ENCODE data around the gene HOXA11.

The HOXA11 gene

DNA sequence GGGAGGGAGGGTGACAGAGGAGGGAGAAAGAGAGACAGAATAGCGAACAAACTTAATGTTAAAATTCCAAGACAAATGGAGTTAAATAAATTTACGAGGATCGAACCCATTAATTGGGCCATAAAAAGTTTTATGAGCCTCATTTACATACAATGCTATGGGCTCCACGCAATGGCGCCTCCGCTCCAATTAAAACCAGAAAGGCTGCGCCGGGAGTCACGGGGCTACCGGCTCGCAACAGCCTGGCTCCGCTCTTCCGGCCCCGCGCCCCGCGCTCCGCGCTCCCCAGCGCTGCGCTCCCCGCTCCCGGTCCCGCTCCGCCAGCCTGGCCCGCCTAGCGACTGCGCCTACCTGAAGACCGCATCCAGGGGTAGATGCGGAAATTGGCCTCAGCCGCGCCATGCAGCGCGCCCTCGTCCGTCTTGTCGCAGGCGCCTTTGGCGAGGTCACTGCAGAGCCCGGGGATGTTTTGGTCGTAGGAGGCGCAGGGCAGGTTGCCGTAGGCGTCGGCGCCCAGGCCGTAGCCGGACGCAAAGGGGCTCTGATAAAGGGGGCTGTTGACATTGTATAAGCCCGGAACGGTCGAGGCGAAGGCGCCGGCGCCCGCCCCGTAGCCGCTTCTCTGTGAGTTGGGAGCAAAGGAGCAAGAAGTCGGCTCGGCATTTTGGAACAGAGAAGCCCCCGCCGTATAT is 29.1 kb downstream of the HOXA11 start:
- no peak for TF ChIP-seq OSR1 (CRISPR knock-in tag; IDR thresholded peaks at IDR 0.05)
- TF ChIP-seq, protein P1, sequence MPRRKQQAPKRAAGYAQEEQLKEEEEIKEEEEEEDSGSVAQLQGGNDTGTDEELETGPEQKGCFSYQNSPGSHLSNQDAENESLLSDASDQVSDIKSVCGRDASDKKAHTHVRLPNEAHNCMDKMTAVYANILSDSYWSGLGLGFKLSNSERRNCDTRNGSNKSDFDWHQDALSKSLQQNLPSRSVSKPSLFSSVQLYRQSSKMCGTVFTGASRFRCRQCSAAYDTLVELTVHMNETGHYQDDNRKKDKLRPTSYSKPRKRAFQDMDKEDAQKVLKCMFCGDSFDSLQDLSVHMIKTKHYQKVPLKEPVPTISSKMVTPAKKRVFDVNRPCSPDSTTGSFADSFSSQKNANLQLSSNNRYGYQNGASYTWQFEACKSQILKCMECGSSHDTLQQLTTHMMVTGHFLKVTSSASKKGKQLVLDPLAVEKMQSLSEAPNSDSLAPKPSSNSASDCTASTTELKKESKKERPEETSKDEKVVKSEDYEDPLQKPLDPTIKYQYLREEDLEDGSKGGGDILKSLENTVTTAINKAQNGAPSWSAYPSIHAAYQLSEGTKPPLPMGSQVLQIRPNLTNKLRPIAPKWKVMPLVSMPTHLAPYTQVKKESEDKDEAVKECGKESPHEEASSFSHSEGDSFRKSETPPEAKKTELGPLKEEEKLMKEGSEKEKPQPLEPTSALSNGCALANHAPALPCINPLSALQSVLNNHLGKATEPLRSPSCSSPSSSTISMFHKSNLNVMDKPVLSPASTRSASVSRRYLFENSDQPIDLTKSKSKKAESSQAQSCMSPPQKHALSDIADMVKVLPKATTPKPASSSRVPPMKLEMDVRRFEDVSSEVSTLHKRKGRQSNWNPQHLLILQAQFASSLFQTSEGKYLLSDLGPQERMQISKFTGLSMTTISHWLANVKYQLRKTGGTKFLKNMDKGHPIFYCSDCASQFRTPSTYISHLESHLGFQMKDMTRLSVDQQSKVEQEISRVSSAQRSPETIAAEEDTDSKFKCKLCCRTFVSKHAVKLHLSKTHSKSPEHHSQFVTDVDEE (CRISPR knock-in tag; IDR thresholded peaks at IDR 0.05), result no peak
- no peak for ATAC-seq

DNA sequence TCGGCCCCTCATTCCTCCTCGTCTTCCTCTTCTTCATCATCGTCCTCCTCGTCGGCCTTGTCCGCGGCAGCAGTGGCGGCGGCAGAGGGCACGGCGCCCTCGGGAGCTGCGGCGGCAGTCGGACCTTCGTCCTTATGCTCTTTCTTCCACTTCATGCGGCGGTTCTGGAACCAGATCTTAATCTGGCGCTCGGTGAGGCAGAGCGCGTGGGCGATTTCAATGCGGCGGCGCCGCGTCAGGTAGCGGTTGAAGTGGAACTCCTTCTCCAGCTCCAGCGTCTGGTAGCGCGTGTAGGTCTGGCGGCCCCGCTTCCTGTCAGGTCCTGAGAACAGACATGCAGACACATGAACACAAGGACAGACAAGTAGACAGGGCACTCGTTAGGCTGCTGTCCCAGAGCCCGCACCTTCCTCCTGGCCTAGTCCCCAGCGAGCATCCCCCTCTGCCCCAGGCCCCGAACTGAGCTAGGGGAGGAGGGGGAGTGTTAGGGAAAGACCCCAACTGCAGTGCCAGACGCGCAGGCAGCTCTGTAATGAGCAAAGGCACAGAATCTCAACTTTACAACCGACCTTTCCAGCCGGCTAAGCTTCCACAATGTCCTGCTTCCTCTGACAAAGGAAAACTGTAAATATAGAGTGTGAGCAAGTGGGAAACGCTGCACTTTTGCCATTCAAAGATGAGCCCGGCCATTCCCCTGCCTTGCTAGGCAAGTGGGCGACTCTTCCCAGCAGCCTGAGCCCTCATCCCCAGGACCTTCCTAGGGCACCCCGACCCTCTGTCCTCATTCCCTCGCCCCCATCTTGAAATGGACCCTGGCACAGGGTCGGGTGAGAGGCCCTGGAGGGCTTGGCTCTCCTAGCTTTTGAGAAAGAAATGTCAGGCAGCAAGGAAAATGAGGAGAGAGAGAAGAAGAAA is 29.9 kb downstream of the HOXA11 start:
- ATAC-seq, result no peak
- TF ChIP-seq, protein P2, sequence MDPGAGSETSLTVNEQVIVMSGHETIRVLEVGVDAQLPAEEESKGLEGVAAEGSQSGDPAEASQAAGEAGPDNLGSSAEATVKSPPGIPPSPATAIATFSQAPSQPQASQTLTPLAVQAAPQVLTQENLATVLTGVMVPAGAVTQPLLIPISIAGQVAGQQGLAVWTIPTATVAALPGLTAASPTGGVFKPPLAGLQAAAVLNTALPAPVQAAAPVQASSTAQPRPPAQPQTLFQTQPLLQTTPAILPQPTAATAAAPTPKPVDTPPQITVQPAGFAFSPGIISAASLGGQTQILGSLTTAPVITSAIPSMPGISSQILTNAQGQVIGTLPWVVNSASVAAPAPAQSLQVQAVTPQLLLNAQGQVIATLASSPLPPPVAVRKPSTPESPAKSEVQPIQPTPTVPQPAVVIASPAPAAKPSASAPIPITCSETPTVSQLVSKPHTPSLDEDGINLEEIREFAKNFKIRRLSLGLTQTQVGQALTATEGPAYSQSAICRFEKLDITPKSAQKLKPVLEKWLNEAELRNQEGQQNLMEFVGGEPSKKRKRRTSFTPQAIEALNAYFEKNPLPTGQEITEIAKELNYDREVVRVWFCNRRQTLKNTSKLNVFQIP (CRISPR knock-in tag; IDR thresholded peaks at IDR 0.05; ENCODE audit: borderline replicate concordance, low read depth), result no peak
- no peak for TF ChIP-seq ZNF8 (CRISPR knock-in tag; IDR thresholded peaks at IDR 0.05)
- TF ChIP-seq ZNF565 (CRISPR knock-in tag; conservative IDR thresholded peaks at IDR 0.05; ENCODE audit: low read depth), result no peak
- TF ChIP-seq GLIS3 (CRISPR knock-in tag; IDR thresholded peaks at IDR 0.05), result no peak
- TF ChIP-seq PPARA (CRISPR knock-in tag; IDR thresholded peaks at IDR 0.05; ENCODE audit: borderline replicate concordance), result no peak
- TF ChIP-seq ZFP3 (CRISPR knock-in tag; IDR thresholded peaks at IDR 0.05), result no peak

DNA sequence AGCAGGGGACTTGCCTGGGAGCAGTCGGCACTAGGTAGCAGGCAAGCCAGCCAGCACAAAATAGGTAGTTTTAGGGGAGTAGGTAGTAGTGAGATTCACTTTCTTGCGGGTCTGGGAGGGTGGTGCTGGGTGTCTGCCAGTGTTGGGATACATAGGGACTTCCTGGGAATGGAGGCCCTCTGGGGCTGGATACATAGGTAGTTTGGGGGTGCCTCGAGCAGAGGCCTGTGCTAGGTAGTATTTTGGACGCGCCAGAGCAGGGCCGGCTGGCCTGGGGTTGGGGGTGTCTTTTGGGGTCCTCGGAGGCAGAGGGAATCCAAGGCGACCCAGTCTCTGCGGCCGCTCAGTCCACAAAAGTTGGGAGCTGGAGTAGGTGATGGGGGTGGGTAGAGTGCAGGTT is 30.7 kb downstream of the HOXA11 start:
- no peak for TF ChIP-seq ZNF70 (CRISPR knock-in tag; IDR thresholded peaks at IDR 0.05)
- no peak for TF ChIP-seq ZFP3 (CRISPR knock-in tag; IDR thresholded peaks at IDR 0.05)
- no peak for TF ChIP-seq TOX (CRISPR knock-in tag; IDR thresholded peaks at IDR 0.05; ENCODE audit: borderline replicate concordance)
- no peak for TF ChIP-seq RARB (CRISPR knock-in tag; IDR thresholded peaks at IDR 0.05)
- no peak for TF ChIP-seq PPARA (CRISPR knock-in tag; IDR thresholded peaks at IDR 0.05; ENCODE audit: borderline replicate concordance)
- TF ChIP-seq, protein P3, sequence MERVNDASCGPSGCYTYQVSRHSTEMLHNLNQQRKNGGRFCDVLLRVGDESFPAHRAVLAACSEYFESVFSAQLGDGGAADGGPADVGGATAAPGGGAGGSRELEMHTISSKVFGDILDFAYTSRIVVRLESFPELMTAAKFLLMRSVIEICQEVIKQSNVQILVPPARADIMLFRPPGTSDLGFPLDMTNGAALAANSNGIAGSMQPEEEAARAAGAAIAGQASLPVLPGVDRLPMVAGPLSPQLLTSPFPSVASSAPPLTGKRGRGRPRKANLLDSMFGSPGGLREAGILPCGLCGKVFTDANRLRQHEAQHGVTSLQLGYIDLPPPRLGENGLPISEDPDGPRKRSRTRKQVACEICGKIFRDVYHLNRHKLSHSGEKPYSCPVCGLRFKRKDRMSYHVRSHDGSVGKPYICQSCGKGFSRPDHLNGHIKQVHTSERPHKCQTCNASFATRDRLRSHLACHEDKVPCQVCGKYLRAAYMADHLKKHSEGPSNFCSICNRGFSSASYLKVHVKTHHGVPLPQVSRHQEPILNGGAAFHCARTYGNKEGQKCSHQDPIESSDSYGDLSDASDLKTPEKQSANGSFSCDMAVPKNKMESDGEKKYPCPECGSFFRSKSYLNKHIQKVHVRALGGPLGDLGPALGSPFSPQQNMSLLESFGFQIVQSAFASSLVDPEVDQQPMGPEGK (CRISPR knock-in tag; IDR thresholded peaks at IDR 0.05; ENCODE audit: borderline replicate concordance), result no peak
- no peak for TF ChIP-seq SNAI2 (CRISPR knock-in tag; IDR thresholded peaks at IDR 0.05)
- TF ChIP-seq ZNF565 (CRISPR knock-in tag; conservative IDR thresholded peaks at IDR 0.05; ENCODE audit: low read depth), result no peak
- TF ChIP-seq ARNTL (CRISPR knock-in tag; IDR thresholded peaks at IDR 0.05; ENCODE audit: borderline replicate concordance, low read depth), result no peak
- TF ChIP-seq, protein P4, sequence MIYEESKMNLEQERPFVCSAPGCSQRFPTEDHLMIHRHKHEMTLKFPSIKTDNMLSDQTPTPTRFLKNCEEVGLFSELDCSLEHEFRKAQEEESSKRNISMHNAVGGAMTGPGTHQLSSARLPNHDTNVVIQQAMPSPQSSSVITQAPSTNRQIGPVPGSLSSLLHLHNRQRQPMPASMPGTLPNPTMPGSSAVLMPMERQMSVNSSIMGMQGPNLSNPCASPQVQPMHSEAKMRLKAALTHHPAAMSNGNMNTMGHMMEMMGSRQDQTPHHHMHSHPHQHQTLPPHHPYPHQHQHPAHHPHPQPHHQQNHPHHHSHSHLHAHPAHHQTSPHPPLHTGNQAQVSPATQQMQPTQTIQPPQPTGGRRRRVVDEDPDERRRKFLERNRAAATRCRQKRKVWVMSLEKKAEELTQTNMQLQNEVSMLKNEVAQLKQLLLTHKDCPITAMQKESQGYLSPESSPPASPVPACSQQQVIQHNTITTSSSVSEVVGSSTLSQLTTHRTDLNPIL (CRISPR knock-in tag; IDR thresholded peaks at IDR 0.05; ENCODE audit: low read depth), result no peak
- TF ChIP-seq ISL1 (CRISPR knock-in tag; IDR thresholded peaks at IDR 0.05), result no peak
- TF ChIP-seq ZNF8 (CRISPR knock-in tag; IDR thresholded peaks at IDR 0.05), result no peak
- TF ChIP-seq, protein P1 (CRISPR knock-in tag; IDR thresholded peaks at IDR 0.05), result no peak
- TF ChIP-seq OSR1 (CRISPR knock-in tag; IDR thresholded peaks at IDR 0.05), result no peak
- no peak for TF ChIP-seq ZFP30 (CRISPR knock-in tag; IDR thresholded peaks at IDR 0.05)
- TF ChIP-seq ESRRG (CRISPR knock-in tag; IDR thresholded peaks at IDR 0.05), result no peak
- TF ChIP-seq, protein P2 (CRISPR knock-in tag; IDR thresholded peaks at IDR 0.05; ENCODE audit: borderline replicate concordance, low read depth), result no peak
- TF ChIP-seq BACH2 (CRISPR knock-in tag; IDR thresholded peaks at IDR 0.05; ENCODE audit: borderline replicate concordance), result no peak
- ATAC-seq, result no peak

Measured in SK-N-SH treated with all-trans-retinoic acid at 6 μM for 48 hours (cell line).